ENCODE measurements around the gene CXCL8.
"Not testable (repeated sequence)": the region's sequence is repeated elsewhere in the genome, so short reads cannot be mapped to it uniquely, and the experiment has no call there.

Gene CXCL8

GRCh38 chr4:73743795-73744194 lies 3.4 kb downstream of the CXCL8 start:
- DNase-seq (ENCODE audit: low read depth in 2 of 2): no peak

DNA sequence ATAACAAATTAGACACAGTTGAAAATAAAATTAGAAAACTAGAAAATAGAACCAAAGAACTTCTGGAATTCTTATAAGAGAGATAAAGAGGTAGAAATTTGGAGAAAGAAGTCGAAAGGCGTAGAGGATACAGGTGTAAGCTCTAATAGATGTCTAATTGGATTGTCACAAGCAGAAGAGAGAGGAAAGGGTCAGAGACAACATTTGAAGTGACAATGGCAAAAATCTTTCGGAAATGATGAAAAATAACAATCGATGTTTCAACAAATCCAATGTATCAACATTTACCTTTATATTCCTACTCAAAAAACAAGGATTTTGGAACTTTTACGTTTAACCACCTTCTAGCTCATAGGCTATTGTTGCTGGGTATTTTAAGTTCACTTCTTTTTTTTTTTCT lies 3.8 kb downstream of the CXCL8 start:
- DNase-seq (ENCODE audit: low read depth in 2 of 2): no peak

DNA sequence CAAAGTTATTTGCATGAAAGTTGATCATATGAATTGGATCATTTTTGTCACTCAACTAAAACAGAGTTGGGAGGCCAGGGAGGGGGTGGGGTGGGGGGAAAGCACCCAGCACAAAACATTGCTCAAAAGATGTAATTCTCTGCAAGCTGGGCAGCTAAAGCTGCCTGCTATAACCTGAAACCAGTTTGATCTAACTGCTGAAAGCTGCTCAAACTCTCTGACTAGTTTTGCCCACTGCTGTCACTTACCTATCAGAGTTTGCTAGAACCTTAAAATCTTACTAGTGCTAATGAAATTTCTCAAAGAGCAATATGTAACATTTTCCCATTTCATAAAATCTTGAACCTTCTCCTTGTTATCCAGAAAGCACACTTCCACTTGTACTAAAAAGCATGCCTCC lies 10.4 kb downstream of the CXCL8 start:
- no peak for DNase-seq (ENCODE audit: low read depth in 2 of 2)

GRCh38 chr4:73751166-73751565 lies 10.8 kb downstream of the CXCL8 start:
- no peak for DNase-seq (ENCODE audit: low read depth in 2 of 2)

DNA sequence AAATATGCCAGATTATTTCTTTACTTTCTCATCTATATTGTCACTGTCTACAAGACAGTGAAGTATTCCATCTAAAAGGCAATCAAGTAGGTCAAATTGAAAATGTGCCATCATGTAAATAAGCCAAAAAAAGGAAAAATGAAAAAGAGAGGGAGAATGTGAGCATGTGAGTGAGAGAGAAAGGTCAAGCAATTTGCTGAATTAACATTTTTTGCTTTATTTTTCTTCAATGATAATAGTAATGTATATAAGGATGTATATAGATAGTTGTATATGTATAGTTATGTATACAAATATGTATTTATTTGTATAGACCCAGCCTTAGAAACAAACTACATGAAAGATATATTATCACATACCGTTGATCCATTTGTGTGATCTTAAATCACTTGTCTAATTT lies 11.5 kb downstream of the CXCL8 start:
- no peak for DNase-seq (ENCODE audit: low read depth in 2 of 2)

- DNase-seq (ENCODE audit: low read depth in 2 of 2): no peak
These were observed 12.1 kb downstream of the CXCL8 start for GRCh38 chr4:73752424-73752823.

DNA sequence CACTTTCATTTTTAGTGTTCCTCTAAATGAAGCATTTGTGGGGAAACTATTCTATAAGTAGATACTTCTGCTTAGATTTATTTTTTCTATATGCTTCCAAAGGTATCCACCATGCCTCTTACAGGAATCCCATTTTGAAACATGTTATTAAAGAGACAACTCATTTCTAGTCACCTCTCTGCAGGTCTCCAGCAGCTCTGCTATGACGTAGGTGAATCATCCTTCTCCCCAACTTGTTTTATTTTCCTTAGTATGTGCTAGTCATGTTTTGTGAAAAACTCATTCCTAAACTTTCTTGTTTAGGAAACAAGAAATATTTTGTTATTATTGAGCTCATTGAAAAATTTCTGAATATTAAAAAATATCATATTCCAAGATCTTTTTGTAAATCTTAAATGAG lies 12.8 kb downstream of the CXCL8 start:
- DNase-seq (ENCODE audit: low read depth in 2 of 2): no peak

- no peak for DNase-seq (ENCODE audit: low read depth in 2 of 2)
These were observed 14.6 kb downstream of the CXCL8 start for GRCh38 chr4:73754934-73755333.

DNA sequence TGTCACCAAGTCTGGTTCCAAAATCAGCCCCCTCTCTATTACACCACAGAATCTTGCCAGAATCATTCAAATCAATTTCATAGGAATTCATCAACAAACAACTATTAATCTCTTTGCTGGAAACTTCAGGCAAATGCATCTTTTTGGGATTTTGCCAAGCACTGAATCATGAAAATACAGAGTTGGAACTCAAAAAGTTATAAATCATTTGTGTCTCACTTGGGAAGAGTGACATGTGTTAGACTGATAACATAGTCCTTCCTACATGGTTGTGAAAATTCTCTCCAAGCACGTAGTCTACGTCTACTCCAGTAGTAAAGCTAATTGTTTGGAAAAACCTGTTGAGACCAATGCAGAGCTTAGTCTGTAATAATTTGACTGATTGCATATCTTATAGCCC lies 19.0 kb downstream of the CXCL8 start:
- no peak for DNase-seq (ENCODE audit: low read depth in 2 of 2)

GRCh38 chr4:73761856-73762255 lies 21.5 kb downstream of the CXCL8 start:
- no peak for DNase-seq (ENCODE audit: low read depth in 2 of 2)

- DNase-seq (ENCODE audit: low read depth in 2 of 2): no peak
These were observed 22.0 kb downstream of the CXCL8 start for GRCh38 chr4:73762409-73762808.

- DNase-seq (ENCODE audit: low read depth in 2 of 2): no peak
These were observed 23.5 kb downstream of the CXCL8 start for GRCh38 chr4:73763877-73764276.

DNA sequence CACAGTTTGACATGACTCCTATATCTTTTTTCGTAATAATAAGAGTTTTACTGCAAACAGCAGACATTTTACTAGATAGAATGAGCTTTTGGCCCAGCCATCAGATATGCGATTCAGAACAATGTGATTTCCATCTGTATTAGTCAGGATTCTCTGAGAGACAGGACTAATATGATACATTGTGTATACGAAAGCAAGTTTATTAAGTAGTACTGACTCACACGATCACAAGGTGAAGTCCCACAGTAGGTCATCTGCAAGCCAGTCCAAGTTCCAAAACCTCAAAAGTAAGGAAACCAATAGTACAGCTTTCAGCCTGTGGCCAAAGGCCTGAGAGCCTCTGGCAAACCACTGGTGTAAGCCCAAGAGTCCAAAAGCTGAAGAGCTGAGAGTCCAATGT lies 24.1 kb downstream of the CXCL8 start:
- DNase-seq (ENCODE audit: low read depth in 2 of 2): no peak

- no peak for DNase-seq (ENCODE audit: low read depth in 2 of 2)
These were observed 24.9 kb downstream of the CXCL8 start for GRCh38 chr4:73765296-73765695.

GRCh38 chr4:73770917-73771316 lies 30.5 kb downstream of the CXCL8 start:
- no peak for DNase-seq (ENCODE audit: low read depth in 2 of 2)

- DNase-seq (ENCODE audit: low read depth in 2 of 2): no peak
These were observed 32.0 kb downstream of the CXCL8 start for GRCh38 chr4:73772363-73772762.

GRCh38 chr4:73774406-73774805 lies 34.0 kb downstream of the CXCL8 start:
- DNase-seq (ENCODE audit: low read depth in 2 of 2): not testable (repeated sequence)

DNA sequence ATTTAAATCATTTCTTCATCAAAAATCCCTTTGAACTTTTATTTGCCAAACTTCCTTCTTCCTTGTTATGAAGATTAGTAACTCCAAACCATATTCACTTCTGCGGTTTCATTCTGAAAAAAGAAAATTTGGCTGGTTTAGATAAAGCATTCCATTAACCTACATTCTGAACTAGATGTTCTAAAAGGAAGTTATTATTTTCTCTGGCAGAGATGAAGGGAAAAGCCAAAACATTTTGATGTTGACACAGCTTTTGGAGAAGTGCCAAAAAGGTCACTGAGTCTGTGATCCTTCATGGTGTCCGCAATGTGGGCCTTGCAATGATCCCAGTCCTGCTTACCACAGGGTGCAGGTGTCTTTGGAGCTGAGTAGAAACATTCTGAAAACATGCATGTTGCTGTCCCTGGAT lies 36.0 kb downstream of the CXCL8 start:
- DNase-seq (ENCODE audit: low read depth in 2 of 2): no peak

DNA sequence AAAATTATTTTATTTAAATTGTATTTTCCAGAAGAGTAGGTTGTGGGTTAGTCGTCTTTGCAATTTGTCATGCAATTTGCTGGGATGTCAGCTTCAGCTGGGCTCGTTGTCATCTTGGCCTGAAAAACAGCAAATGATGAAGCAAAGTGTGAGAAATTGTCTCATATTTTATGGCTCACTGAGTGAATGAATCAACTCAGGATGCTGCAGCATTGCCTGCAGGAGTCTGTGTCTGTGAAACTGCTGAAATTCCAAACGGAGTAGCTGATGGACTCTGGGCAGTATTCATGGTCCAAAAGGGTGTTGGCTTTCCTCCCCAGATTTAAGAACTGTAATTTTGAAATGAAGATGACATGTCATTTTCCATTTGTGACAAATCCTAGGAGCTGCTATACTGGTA lies 37.2 kb downstream of the CXCL8 start:
- DNase-seq (ENCODE audit: low read depth in 2 of 2): no peak

- DNase-seq (ENCODE audit: low read depth in 2 of 2): no peak
These were observed 39.9 kb downstream of the CXCL8 start for GRCh38 chr4:73780243-73780642.

DNA sequence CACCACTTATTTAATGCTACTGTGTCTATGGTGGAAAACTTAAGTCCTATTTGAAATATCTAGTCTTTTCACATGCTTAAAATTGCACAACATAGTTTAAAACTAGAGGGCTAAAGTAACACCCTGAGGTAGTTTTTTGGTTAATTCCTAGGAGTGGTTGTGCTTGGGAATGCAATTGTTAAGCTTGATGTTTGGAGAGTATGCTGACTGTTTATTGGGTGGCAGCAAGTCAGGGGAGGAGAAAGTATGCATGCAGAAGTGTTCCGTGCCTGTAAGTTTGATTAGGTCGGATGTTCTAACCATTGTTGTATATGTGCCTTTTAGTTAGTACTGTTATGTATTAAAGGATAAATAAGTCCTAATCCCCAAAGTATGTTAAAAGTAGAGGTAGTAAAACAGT lies 40.5 kb downstream of the CXCL8 start:
- no peak for DNase-seq (ENCODE audit: low read depth in 2 of 2)

DNA sequence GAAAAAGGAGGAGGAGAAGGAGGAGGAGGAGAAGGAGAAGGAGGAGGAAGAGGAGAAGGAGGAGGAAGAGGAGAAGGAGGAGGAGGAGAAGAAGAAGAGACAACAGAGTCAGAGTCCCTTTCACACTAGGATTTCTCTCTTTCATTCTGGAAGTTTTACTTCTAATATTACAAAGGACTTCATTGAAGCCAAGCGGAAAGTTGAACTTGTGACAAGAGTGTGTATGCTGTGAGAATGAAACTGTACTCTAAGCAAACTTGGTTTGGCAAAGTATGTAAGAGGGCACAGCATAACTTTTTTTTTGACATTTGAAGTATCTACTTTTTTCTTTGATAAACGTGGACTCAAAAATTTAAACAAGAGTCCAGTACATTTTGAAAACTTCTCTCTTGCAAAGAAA lies 48.0 kb downstream of the CXCL8 start:
- no peak for DNase-seq (ENCODE audit: low read depth in 2 of 2)

Data from stimulated activated CD8-positive, alpha-beta memory T cell treated with anti-CD3 and anti-CD28 coated beads, Interleukin-7, amount 100 ng/mL, for 1 hour (primary cell).